Muscle layer of colon (tissue), 2 donors: ENCODE data around the gene CBX2.

Experiments used
- H3K27ac ChIP-seq: one replicate; pipeline ENCODE4 v1.7.0; 2013; ENCODE audit warnings: low read depth, mild to moderate bottlenecking, low read length, moderate library complexity
- H3K27me3 ChIP-seq, 2 donors: one replicate each; pipeline ENCODE4 v1.7.0; 2013; ENCODE audit warnings: low read length in 2 of 2, mild to moderate bottlenecking in 2 of 2; ENCODE audit not compliant: insufficient read depth in 2 of 2, control insufficient read depth in 1 of 2
- H3K36me3 ChIP-seq: one replicate; pipeline ENCODE4 v1.7.0; 2013; ENCODE audit warnings: mild to moderate bottlenecking, low read length; ENCODE audit not compliant: insufficient read depth
- H3K4me1 ChIP-seq: one replicate; pipeline ENCODE4 v1.7.0; 2013; ENCODE audit warnings: mild to moderate bottlenecking, low read length; ENCODE audit not compliant: insufficient read depth
- H3K4me3 ChIP-seq, 2 donors: one replicate each; pipeline ENCODE4 v1.7.0; 2013; ENCODE audit warnings: low read length in 2 of 2, low read depth in 1 of 2, mild to moderate bottlenecking in 1 of 2, moderate library complexity in 1 of 2
- H3K9ac ChIP-seq: one replicate; pipeline ENCODE4 v1.7.0; 2013; ENCODE audit warnings: low read length
- H3K9me3 ChIP-seq: one replicate; pipeline ENCODE4 v1.7.0; 2013; ENCODE audit warnings: mild to moderate bottlenecking, low read length
- donor health status: abdominal sarcoma.
- donor health status: Adenocarcinoma of cecum.

CBX2 gene

GRCh38 chr17:79792984-79793923, 15.3 kb downstream of the CBX2 start:
- H3K27me3 ChIP-seq = peaks cover 56 to 72% of the 10 kb centered on the region in 2 donors
- H3K4me1 ChIP-seq = peaks cover 34% of the 10 kb centered on the region
- peak overlapping the region; percentile 12 for H3K27ac ChIP-seq
- H3K4me3 ChIP-seq = peak overlapping the region; percentile 14 to 31
- no peaks in the 10 kb centered on the region for H3K9me3 ChIP-seq
- H3K36me3 ChIP-seq = no peaks in the 10 kb centered on the region
- no peak overlapping the region for H3K9ac ChIP-seq

GRCh38 chr17:79793924-79794304, 16.0 kb downstream of the CBX2 start:
- H3K27me3 ChIP-seq = peaks cover 56 to 72% of the 10 kb centered on the region in 2 donors
- H3K4me3 ChIP-seq = no peak overlapping the region
- no peaks in the 10 kb centered on the region for H3K36me3 ChIP-seq
- H3K9me3 ChIP-seq = no peaks in the 10 kb centered on the region
- H3K27ac ChIP-seq = no peak overlapping the region
- no peak overlapping the region for H3K9ac ChIP-seq
- peaks cover 41% of the 10 kb centered on the region for H3K4me1 ChIP-seq

GRCh38 chr17:79794659-79795511, 16.9 kb downstream of the CBX2 start:
- H3K4me3 ChIP-seq = no peak overlapping the region
- peaks cover 48% of the 10 kb centered on the region for H3K4me1 ChIP-seq
- H3K27ac ChIP-seq = no peak overlapping the region
- H3K9me3 ChIP-seq = no peaks in the 10 kb centered on the region
- H3K27me3 ChIP-seq = peaks cover 58 to 72% of the 10 kb centered on the region in 2 donors
- no peaks in the 10 kb centered on the region for H3K36me3 ChIP-seq
- H3K9ac ChIP-seq = no peak overlapping the region

DNA sequence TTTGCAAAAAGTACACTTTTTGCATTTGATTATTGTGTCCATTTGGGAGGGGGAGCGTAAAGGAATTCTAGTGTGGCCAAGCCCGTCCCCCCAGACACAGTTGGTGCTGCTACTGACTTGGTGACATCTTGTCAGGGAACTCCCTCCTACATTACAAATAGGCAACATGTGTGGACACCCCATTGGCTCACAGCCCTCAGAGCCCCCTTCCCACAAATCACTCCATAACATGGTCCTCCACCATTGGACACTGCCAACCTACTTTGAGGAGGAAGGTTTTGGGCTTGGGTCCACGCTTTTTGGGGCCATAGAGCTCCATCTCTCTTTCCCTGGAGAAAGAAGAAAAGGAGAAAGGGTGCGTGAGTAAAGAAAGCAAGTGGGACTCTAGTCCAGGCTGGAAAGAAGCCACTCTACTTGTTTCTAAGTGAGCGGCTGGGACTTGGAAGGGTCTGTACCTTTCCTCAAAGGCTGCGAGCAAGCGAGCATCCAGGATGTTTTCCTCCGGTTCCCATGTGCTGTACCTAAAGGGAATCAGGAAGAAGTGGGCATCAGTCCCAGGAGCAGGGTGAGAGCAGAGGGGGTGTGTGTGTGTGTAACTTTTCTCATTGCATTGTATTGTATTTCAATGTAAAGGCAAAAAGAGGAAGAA, 18.0 kb downstream of the CBX2 start:
- H3K27ac ChIP-seq = no peak overlapping the region
- peaks cover 58 to 72% of the 10 kb centered on the region in 2 donors for H3K27me3 ChIP-seq
- H3K36me3 ChIP-seq = no peaks in the 10 kb centered on the region
- H3K4me3 ChIP-seq = peak overlapping the region; percentile 56 to 67
- H3K9me3 ChIP-seq = no peaks in the 10 kb centered on the region
- peaks cover 49% of the 10 kb centered on the region for H3K4me1 ChIP-seq
- H3K9ac ChIP-seq = no peak overlapping the region

DNA sequence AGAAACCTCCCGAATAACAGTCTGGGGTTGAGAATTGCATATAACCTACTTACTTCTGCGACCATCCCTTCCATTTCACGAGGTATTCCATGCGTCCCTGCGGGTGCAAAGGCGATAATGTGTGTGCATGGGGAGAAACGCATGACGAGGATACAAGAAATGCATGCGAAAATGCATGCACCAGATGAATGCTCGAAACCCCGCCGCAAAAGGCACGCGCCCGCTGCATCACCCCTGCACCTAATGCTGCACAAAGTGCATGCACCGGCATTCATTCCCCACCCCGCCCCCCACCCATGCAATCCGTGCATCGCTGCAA, 18.5 kb downstream of the CBX2 start:
- H3K27ac ChIP-seq = peak overlapping the region; percentile 67
- peak overlapping the region; percentile 56 to 67 for H3K4me3 ChIP-seq
- H3K4me1 ChIP-seq = peaks cover 45% of the 10 kb centered on the region
- H3K36me3 ChIP-seq = no peaks in the 10 kb centered on the region
- no peak overlapping the region for H3K9ac ChIP-seq
- H3K27me3 ChIP-seq = peaks cover 58 to 72% of the 10 kb centered on the region in 2 donors
- H3K9me3 ChIP-seq = peaks cover under 1% of the 10 kb centered on the region

GRCh38 chr17:79796763-79797491, 19.0 kb downstream of the CBX2 start, which contains the start of gene CBX8:
CBX8 (minus strand) TSS chr17:79797077; CDS start chr17:79796998, 79 bp downstream.
- peak within 1 kb of the TSS; percentile 56 to 67 for H3K4me3 ChIP-seq
- peak within 1 kb of the TSS; percentile 67 for H3K27ac ChIP-seq
- peaks cover 43% of the 10 kb centered on the region for H3K4me1 ChIP-seq
- H3K27me3 ChIP-seq = peaks cover 58 to 72% of the 10 kb centered on the region in 2 donors
- peaks cover 6% of the 10 kb centered on the region for H3K9me3 ChIP-seq
- no peaks in the 10 kb centered on the region for H3K36me3 ChIP-seq
- no peak within 1 kb of the TSS for H3K9ac ChIP-seq

- Histone ChIP-seq H3K27me3 (peaks cover 59 to 74% of the 10 kb centered on the region in 2 donors), H3K27ac (no peak overlapping the region), H3K4me3 (peak overlapping the region in 1 of 2 donors; percentile 39), H3K36me3 (no peaks in the 10 kb centered on the region), H3K9ac (no peak overlapping the region), H3K9me3 (peaks cover 10% of the 10 kb centered on the region), H3K4me1 (peaks cover 43% of the 10 kb centered on the region)
Observed at GRCh38 chr17:79797492-79798298, 19.7 kb downstream of the CBX2 start.

- no peaks in the 10 kb centered on the region for H3K36me3 ChIP-seq
- H3K27me3 ChIP-seq = peaks cover 59 to 74% of the 10 kb centered on the region in 2 donors
- peaks cover 39% of the 10 kb centered on the region for H3K4me1 ChIP-seq
- H3K27ac ChIP-seq = no peak overlapping the region
- H3K9ac ChIP-seq = no peak overlapping the region
- H3K4me3 ChIP-seq = peak overlapping the region in 1 of 2 donors; percentile 39
- peaks cover 10% of the 10 kb centered on the region for H3K9me3 ChIP-seq
Observed at GRCh38 chr17:79798299-79799173, 20.6 kb downstream of the CBX2 start.

GRCh38 chr17:79799174-79799537, 21.2 kb downstream of the CBX2 start:
- no peak overlapping the region for H3K4me3 ChIP-seq
- no peak overlapping the region for H3K27ac ChIP-seq
- H3K9ac ChIP-seq = no peak overlapping the region
- peaks cover 34% of the 10 kb centered on the region for H3K4me1 ChIP-seq
- H3K27me3 ChIP-seq = peaks cover 59 to 74% of the 10 kb centered on the region in 2 donors
- H3K9me3 ChIP-seq = peaks cover 10% of the 10 kb centered on the region
- H3K36me3 ChIP-seq = no peaks in the 10 kb centered on the region
